Trophoblast cell (in vitro differentiated cells and primary cell): ENCODE measurements around the gene TSPEAR.

ENCODE experiments used
- DNase-seq, 2 donors: peaks; one replicate each; pipeline ENCODE4 v3.0.0-alpha.2; 2016
- H2AFZ ChIP-seq: 2 replicates; pipeline ENCODE4 v1.6.1; 2013; ENCODE audit warnings: low read length, moderate library complexity, mild to moderate bottlenecking; ENCODE audit not compliant: insufficient read depth, poor library complexity
- H2AK5ac ChIP-seq: 2 replicates; pipeline ENCODE4 v1.6.1; 2013; ENCODE audit warnings: mild to moderate bottlenecking, low read length
- H2BK120ac ChIP-seq: 2 replicates; pipeline ENCODE4 v1.6.1; 2013; ENCODE audit warnings: low read length, mild to moderate bottlenecking, moderate library complexity; ENCODE audit not compliant: insufficient read depth, poor library complexity
- H2BK12ac ChIP-seq: 2 replicates; pipeline ENCODE4 v1.6.1; 2013; ENCODE audit warnings: mild to moderate bottlenecking, low read length, moderate library complexity
- H2BK5ac ChIP-seq: 2 replicates; pipeline ENCODE4 v1.6.1; 2013; ENCODE audit warnings: low read length, low read depth, moderate library complexity, mild to moderate bottlenecking; ENCODE audit not compliant: poor library complexity
- H3K14ac ChIP-seq: 2 replicates; pipeline ENCODE4 v1.6.1; 2013; ENCODE audit warnings: mild to moderate bottlenecking, low read length
- H3K18ac ChIP-seq: 2 replicates; pipeline ENCODE4 v1.6.1; 2013; ENCODE audit warnings: mild to moderate bottlenecking, low read length
- H3K23ac ChIP-seq: 2 replicates; pipeline ENCODE4 v1.6.1; 2013; ENCODE audit warnings: low read length
- H3K27ac ChIP-seq: 2 replicates; pipeline ENCODE4 v1.5.1; 2013; ENCODE audit warnings: low read depth, mild to moderate bottlenecking, inconsistent platforms, low read length, moderate library complexity
- H3K27me3 ChIP-seq: 2 replicates; pipeline ENCODE4 v1.6.1; 2013; ENCODE audit warnings: inconsistent platforms, mild to moderate bottlenecking, low read length, moderate library complexity; ENCODE audit not compliant: insufficient read depth
- H3K36me3 ChIP-seq, 2 experiments: 1 replicate in 1 of 2; 2 replicates in 1 of 2; pipeline ENCODE4 v1.6.1; 2013; ENCODE audit warnings: low read length in 2 of 2, mild to moderate bottlenecking in 2 of 2, moderate library complexity in 1 of 2; ENCODE audit not compliant: insufficient read depth in 2 of 2, control insufficient read depth in 1 of 2
- H3K4ac ChIP-seq: 2 replicates; pipeline ENCODE4 v1.6.1; 2013; ENCODE audit warnings: low read depth, mild to moderate bottlenecking, low read length, moderate library complexity
- H3K4me1 ChIP-seq, 2 experiments: 1 replicate in 1 of 2; 2 replicates in 1 of 2; pipeline ENCODE4 v1.6.1; 2013; ENCODE audit warnings: low read length in 2 of 2, mild to moderate bottlenecking in 2 of 2, moderate library complexity in 1 of 2; ENCODE audit not compliant: insufficient read depth in 2 of 2, control insufficient read depth in 1 of 2
- H3K4me2 ChIP-seq: 2 replicates; pipeline ENCODE4 v1.6.1; 2013; ENCODE audit warnings: inconsistent platforms, mild to moderate bottlenecking, low read length, moderate library complexity
- H3K4me3 ChIP-seq: 2 replicates; pipeline ENCODE4 v1.5.1; 2013; ENCODE audit warnings: mild to moderate bottlenecking, low read depth, low read length, inconsistent platforms
- H3K79me1 ChIP-seq: one replicate; pipeline ENCODE4 v1.6.1; 2013; ENCODE audit warnings: low read length
- H3K79me2 ChIP-seq: 2 replicates; pipeline ENCODE4 v1.6.1; 2013; ENCODE audit warnings: low read length, mild to moderate bottlenecking; ENCODE audit not compliant: control insufficient read depth, insufficient read depth, poor library complexity
- H3K9ac ChIP-seq: 2 replicates; pipeline ENCODE4 v1.6.1; 2013; ENCODE audit warnings: mild to moderate bottlenecking, low read length
- H3K9me3 ChIP-seq: 2 replicates; pipeline ENCODE4 v1.6.1; 2013; ENCODE audit warnings: low read depth, mild to moderate bottlenecking, control low read depth, inconsistent platforms, low read length; ENCODE audit not compliant: insufficient read depth
- H4K12ac ChIP-seq: 2 replicates; pipeline ENCODE4 v1.6.1; 2013; ENCODE audit warnings: low read depth, mild to moderate bottlenecking, low read length, moderate library complexity
- H4K8ac ChIP-seq: 2 replicates; pipeline ENCODE4 v1.6.1; 2013; ENCODE audit warnings: low read depth, mild to moderate bottlenecking, low read length, moderate library complexity
- H4K91ac ChIP-seq: one replicate; pipeline ENCODE4 v1.6.1; 2013; ENCODE audit warnings: low read depth, mild to moderate bottlenecking, low read length, moderate library complexity
- WGBS: extraction: QIAGEN DNeasy Blood & Tissue Kit; methylation state at CpG from one replicate; pipeline ENCODE4 v1.1.7; 2013; ENCODE audit warnings: missing lambda C conversion rate; ENCODE audit not compliant: insufficient read length, insufficient coverage; ENCODE audit errors: extremely low coverage; 5-methylcytosine and 5-hydroxymethylcytosine counted together

TSPEAR gene

GRCh38 chr21:44530903-44531605 is 180.3 kb downstream of the TSPEAR start:
- DNase-seq = no peak
- Histone ChIP-seq H3K4ac (no peak overlapping the region), H3K9me3 (no peaks in the 10 kb centered on the region), H4K8ac (no peak overlapping the region), H3K27ac (no peak overlapping the region), H3K27me3 (no peaks in the 10 kb centered on the region), H2BK5ac (no peak overlapping the region), H2AFZ (no peak overlapping the region), H3K4me3 (no peak overlapping the region), H3K14ac (no peak overlapping the region), H3K4me1 (no peaks in the 10 kb centered on the region), H4K91ac (no peak overlapping the region), H3K23ac (no peak overlapping the region), H2AK5ac (no peak overlapping the region), H3K4me2 (no peak overlapping the region), H3K79me1 (no peaks in the 10 kb centered on the region), H2BK120ac (no peak overlapping the region), H2BK12ac (no peak overlapping the region), H3K79me2 (no peaks in the 10 kb centered on the region), H3K18ac (no peak overlapping the region), H4K12ac (no peak overlapping the region), H3K9ac (no peak overlapping the region), H3K36me3 (no peaks in the 10 kb centered on the region)
- no CpG with 5 or more reads among the region's 23 CpGs for WGBS

GRCh38 chr21:44530221-44530902 is 181.0 kb downstream of the TSPEAR start:
- Histone ChIP-seq H3K18ac (no peak overlapping the region), H3K79me2 (no peaks in the 10 kb centered on the region), H3K4me3 (no peak overlapping the region), H2BK5ac (no peak overlapping the region), H3K4me1 (no peaks in the 10 kb centered on the region), H3K23ac (no peak overlapping the region), H3K27ac (no peak overlapping the region), H3K36me3 (no peaks in the 10 kb centered on the region), H4K91ac (no peak overlapping the region), H3K4me2 (no peak overlapping the region), H3K14ac (no peak overlapping the region), H2AK5ac (no peak overlapping the region), H2BK12ac (no peak overlapping the region), H4K8ac (no peak overlapping the region), H3K4ac (no peak overlapping the region), H3K27me3 (no peaks in the 10 kb centered on the region), H4K12ac (no peak overlapping the region), H3K79me1 (no peaks in the 10 kb centered on the region), H3K9ac (no peak overlapping the region), H3K9me3 (no peaks in the 10 kb centered on the region), H2AFZ (no peak overlapping the region), H2BK120ac (no peak overlapping the region)
- 100% methylated on average over 2 of the region's 7 CpGs for WGBS
- DNase-seq = no peak

- H4K8ac ChIP-seq = no peak overlapping the region
- H3K79me1 ChIP-seq = no peaks in the 10 kb centered on the region
- H3K4me3 ChIP-seq = no peak overlapping the region
- H2AK5ac ChIP-seq = no peak overlapping the region
- no peak overlapping the region for H2BK120ac ChIP-seq
- no peak for DNase-seq
- H3K4me2 ChIP-seq = no peak overlapping the region
- H3K14ac ChIP-seq = no peak overlapping the region
- H3K9me3 ChIP-seq = no peaks in the 10 kb centered on the region
- no peak overlapping the region for H3K9ac ChIP-seq
- no peaks in the 10 kb centered on the region for H3K79me2 ChIP-seq
- no peaks in the 10 kb centered on the region for H3K36me3 ChIP-seq
- H3K27ac ChIP-seq = no peak overlapping the region
- no peak overlapping the region for H3K4ac ChIP-seq
- no peak overlapping the region for H2AFZ ChIP-seq
- no peaks in the 10 kb centered on the region for H3K4me1 ChIP-seq
- WGBS = no CpG with 5 or more reads among the region's 23 CpGs
- no peak overlapping the region for H4K91ac ChIP-seq
- H4K12ac ChIP-seq = no peak overlapping the region
- no peak overlapping the region for H3K23ac ChIP-seq
- H2BK5ac ChIP-seq = no peak overlapping the region
- no peak overlapping the region for H2BK12ac ChIP-seq
- H3K18ac ChIP-seq = no peak overlapping the region
- no peaks in the 10 kb centered on the region for H3K27me3 ChIP-seq
Measured at GRCh38 chr21:44529503-44530125, 181.8 kb downstream of the TSPEAR start.

GRCh38 chr21:44529011-44529421 is 182.4 kb downstream of the TSPEAR start:
- no peak for DNase-seq
- no peaks in the 10 kb centered on the region for H3K27me3 ChIP-seq
- H3K79me2 ChIP-seq = no peaks in the 10 kb centered on the region
- H3K23ac ChIP-seq = no peak overlapping the region
- no peak overlapping the region for H3K4ac ChIP-seq
- H2BK5ac ChIP-seq = no peak overlapping the region
- no peak overlapping the region for H2BK120ac ChIP-seq
- no peak overlapping the region for H4K91ac ChIP-seq
- H3K27ac ChIP-seq = no peak overlapping the region
- H2AK5ac ChIP-seq = no peak overlapping the region
- H3K9me3 ChIP-seq = no peaks in the 10 kb centered on the region
- H2BK12ac ChIP-seq = no peak overlapping the region
- no peaks in the 10 kb centered on the region for H3K36me3 ChIP-seq
- H3K9ac ChIP-seq = no peak overlapping the region
- H2AFZ ChIP-seq = no peak overlapping the region
- WGBS = no CpG with 5 or more reads among the region's 17 CpGs
- no peaks in the 10 kb centered on the region for H3K4me1 ChIP-seq
- no peak overlapping the region for H4K12ac ChIP-seq
- no peak overlapping the region for H3K18ac ChIP-seq
- H4K8ac ChIP-seq = no peak overlapping the region
- no peak overlapping the region for H3K14ac ChIP-seq
- H3K4me3 ChIP-seq = no peak overlapping the region
- no peaks in the 10 kb centered on the region for H3K79me1 ChIP-seq
- no peak overlapping the region for H3K4me2 ChIP-seq
